Common myeloid progenitor, CD34-positive (primary cell): Measurements from ENCODE around the gene LRRC3.

ENCODE experiments used
- CTCF ChIA-PET: fragments of 350-600 bp; sonication (Branson Sonifier 250); formaldehyde crosslinking; loops from one replicate; lab custom pipeline; 2021; ENCODE audit warnings: antibody characterized with exemption; lab: Charles Lee
- POLR2A ChIA-PET: fragments of 350-600 bp; sonication (Branson Sonifier 250); formaldehyde crosslinking; loops from one replicate; lab custom pipeline; 2021; ENCODE audit warnings: antibody characterized with exemption; lab: Charles Lee
- DNase-seq, 3 donors: peaks; one replicate each; pipeline versions ENCODE4 v3.0.0 to v3.0.0-alpha.2; 2013
- H3K27ac ChIP-seq, 2 experiments: 1 replicate in 1 of 2; 2 replicates in 1 of 2; pipeline ENCODE4 v1.7.0; 2013; ENCODE audit warnings: inconsistent platforms in 2 of 2, low read length in 2 of 2, mild to moderate bottlenecking in 2 of 2, low read depth in 1 of 2, moderate library complexity in 1 of 2; ENCODE audit not compliant: severe bottlenecking in 2 of 2, insufficient read depth in 1 of 2, poor library complexity in 1 of 2
- H3K27me3 ChIP-seq, 5 experiments: replicated peaks in 2 of 5; 1 replicate in 3 of 5; 2 replicates in 2 of 5; pipeline versions ENCODE4 v1.6.1 to v1.7.0; 2013; ENCODE audit warnings: low read length in 4 of 5, mild to moderate bottlenecking in 2 of 5, moderate library complexity in 2 of 5, inconsistent platforms in 1 of 5; ENCODE audit not compliant: insufficient read depth in 5 of 5, control insufficient read depth in 4 of 5
- H3K36me3 ChIP-seq, 4 experiments: 1 replicate in 2 of 4; 2 replicates in 2 of 4; pipeline versions ENCODE4 v1.6.1 to v1.7.0; 2013; ENCODE audit warnings: low read length in 3 of 4, control low read depth in 1 of 4, mild to moderate bottlenecking in 1 of 4; ENCODE audit not compliant: control insufficient read depth in 4 of 4, insufficient read depth in 4 of 4
- H3K4me1 ChIP-seq, 4 experiments: 1 replicate in 3 of 4; 2 replicates in 1 of 4; pipeline versions ENCODE4 v1.6.1 to v1.7.1; 2013; ENCODE audit warnings: low read length in 3 of 4, mild to moderate bottlenecking in 3 of 4, control low read depth in 1 of 4, inconsistent platforms in 1 of 4, moderate library complexity in 1 of 4; ENCODE audit not compliant: control insufficient read depth in 4 of 4, insufficient read depth in 4 of 4; ENCODE audit errors: control extremely low read depth in 1 of 4
- H3K4me3 ChIP-seq, 7 experiments: 1 replicate in 4 of 7; 2 replicates in 3 of 7; pipeline versions ENCODE4 v1.5.1 to v1.7.0; 2013; ENCODE audit warnings: mild to moderate bottlenecking in 7 of 7, low read length in 6 of 7, moderate library complexity in 6 of 7, inconsistent platforms in 2 of 7, low read depth in 2 of 7, control low read depth in 1 of 7; ENCODE audit not compliant: insufficient read depth in 4 of 7, control insufficient read depth in 1 of 7; ENCODE audit errors: extremely low read depth in 1 of 7
- H3K9me3 ChIP-seq, 5 experiments: 1 replicate in 4 of 5; 2 replicates in 1 of 5; pipeline versions ENCODE4 v1.6.1 to v1.7.1; 2013; ENCODE audit warnings: low read length in 4 of 5, mild to moderate bottlenecking in 2 of 5, inconsistent platforms in 1 of 5, low read depth in 1 of 5, moderate library complexity in 1 of 5; ENCODE audit not compliant: control insufficient read depth in 4 of 5, insufficient read depth in 2 of 5; ENCODE audit errors: control extremely low read depth in 1 of 5
- WGBS: methylation state at CpG from one replicate; pipeline ENCODE4 v1.1.5; 2013; ENCODE audit not compliant: insufficient coverage; 5-methylcytosine and 5-hydroxymethylcytosine counted together

The LRRC3 gene

DNA sequence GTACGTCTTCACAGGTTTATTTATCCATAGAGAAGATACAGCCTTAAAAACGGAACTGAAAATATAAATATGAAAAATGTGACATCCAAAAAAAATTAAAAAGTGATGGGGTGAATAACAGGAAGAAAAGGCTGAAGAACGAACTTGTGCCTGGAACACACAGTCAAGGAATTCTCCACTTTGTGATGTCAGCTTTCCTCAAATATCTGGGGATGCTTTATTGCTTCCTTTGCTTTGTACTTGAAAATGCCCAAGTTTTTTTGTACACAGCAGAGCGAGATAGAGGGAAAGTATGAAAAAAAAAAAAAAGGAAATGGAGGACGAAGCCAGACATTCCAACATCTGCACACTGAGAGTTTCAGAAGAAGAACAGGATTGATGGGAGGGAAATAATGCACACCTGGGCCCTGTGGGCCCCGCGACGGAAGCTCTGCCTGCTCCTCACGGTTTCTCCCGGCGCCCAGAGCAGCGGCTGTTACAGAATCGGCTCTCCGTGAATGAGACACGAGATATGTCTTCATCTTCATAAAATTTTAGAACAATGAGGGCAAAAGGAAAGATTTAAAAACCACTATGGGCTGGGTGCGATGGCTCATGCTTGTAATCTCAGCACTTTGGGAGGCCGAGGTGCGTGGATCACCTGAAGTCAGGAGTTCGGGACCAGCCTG lies 10.0 kb upstream of the LRRC3 start:
- ChIA-PET POLR2A (no interaction called here), CTCF (interaction anchor here (1.2 kb wide), 1 partner anchor 12 kb away, joined by 3 read pairs; no protein-coding TSS in a partner anchor)
- no peaks in the 10 kb centered on the region for H3K4me1 ChIP-seq
- no peaks in the 10 kb centered on the region for H3K9me3 ChIP-seq
- H3K4me3 ChIP-seq, result no peak overlapping the region
- DNase-seq, result no peak
- no peaks in the 10 kb centered on the region for H3K36me3 ChIP-seq
- H3K27ac ChIP-seq, result no peak overlapping the region
- H3K27me3 ChIP-seq, result peaks cover 0 to 24% (median 4%) of the 10 kb centered on the region in 5 experiments
- WGBS, result 90% methylated on average over 13 of the region's 19 CpGs

DNA sequence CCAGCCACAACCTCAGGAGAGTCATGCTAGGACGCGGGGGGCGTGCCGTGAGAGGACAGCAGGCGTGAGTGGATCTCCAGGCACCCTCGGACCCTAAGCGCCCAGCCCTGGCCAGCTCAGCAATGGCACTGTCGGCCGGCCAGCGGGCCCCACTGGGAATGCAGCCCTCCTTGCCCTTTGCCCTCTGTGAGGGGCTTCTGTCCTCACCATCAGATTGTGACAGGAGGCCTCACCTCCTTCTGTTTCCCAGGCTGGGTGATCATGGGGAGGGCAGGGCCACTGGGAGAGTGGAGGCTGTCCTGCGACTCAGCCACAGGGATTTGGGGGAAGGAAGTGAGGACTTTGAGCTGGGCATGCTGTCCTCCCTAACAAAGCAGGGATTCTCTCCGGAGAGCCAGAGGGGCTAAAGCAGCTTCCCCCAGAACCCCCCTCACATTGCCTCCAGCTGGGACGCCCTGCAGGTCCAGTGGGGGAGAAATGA lies 6.6 kb upstream of the LRRC3 start:
- Histone ChIP-seq H3K27ac (no peak overlapping the region), H3K9me3 (peaks cover under 1 to 6% (median 2%) of the 10 kb centered on the region in 5 experiments), H3K4me1 (no peaks in the 10 kb centered on the region), H3K4me3 (no peak overlapping the region), H3K36me3 (no peaks in the 10 kb centered on the region), H3K27me3 (peaks cover 0 to 39% (median 11%) of the 10 kb centered on the region in 5 experiments)
- POLR2A ChIA-PET, result no interaction called here
- 82% methylated on average over 10 of the region's 13 CpGs for WGBS
- CTCF ChIA-PET, result no interaction called here
- no peak for DNase-seq

DNA sequence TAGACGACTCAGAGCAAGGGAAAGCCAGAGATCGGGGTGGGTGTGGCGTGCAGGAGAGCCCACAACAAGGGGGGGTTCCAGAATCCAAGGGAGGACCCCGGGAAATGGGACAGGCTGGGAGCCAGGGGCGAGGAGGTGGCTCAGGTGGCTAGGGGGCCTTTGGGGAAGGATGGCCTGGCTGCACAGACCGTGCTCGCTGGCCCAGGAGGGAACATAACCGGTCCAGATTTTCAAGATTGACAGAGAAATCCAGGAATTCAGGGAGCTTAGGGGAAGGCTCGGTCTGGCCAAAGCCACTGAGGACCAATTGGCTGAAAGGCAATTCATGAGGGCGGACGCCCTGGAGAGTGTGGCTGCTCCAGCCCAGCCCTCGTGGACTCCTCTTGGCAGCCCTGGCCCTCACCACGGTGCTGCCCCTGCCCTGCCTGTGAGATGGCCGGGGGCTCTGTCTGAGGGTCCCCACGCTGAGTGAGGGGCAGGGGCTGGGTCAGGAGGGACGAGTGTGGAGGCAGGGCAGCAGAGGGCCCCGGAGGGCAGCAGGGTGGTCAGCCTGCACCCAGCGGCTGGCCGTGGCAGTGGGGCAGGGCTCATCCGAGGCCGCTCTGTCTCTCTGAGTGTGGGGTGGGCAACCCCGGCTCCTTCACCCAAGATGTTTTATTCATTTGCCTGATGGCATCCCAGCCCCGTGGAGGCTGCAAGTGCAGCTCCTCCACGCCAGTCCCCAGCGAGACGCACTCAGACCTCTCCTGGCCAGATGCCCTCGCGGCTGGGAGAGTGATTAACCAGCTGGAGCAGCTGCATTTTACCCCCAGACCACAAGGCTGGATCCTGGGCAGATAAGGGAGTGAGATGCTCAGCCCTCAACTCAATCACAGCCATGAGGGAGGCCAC lies 5.6 kb upstream of the LRRC3 start:
- Histone ChIP-seq H3K27me3 (peaks cover 4 to 39% (median 9%) of the 10 kb centered on the region in 5 experiments), H3K9me3 (peaks cover 2 to 13% (median 7%) of the 10 kb centered on the region in 5 experiments), H3K27ac (no peak overlapping the region), H3K4me1 (peaks cover 0 to 2% (median under 1%) of the 10 kb centered on the region in 4 experiments), H3K36me3 (no peaks in the 10 kb centered on the region), H3K4me3 (no peak overlapping the region)
- CTCF ChIA-PET, result no interaction called here
- POLR2A ChIA-PET, result interaction anchor here (1.0 kb wide), 1 partner anchor 12 kb away, joined by 3 read pairs; no protein-coding TSS in a partner anchor
- WGBS, result 80% methylated on average over 28 of the region's 28 CpGs
- peak in 2 of 3 donors; percentile 28 to 41 for DNase-seq

DNA sequence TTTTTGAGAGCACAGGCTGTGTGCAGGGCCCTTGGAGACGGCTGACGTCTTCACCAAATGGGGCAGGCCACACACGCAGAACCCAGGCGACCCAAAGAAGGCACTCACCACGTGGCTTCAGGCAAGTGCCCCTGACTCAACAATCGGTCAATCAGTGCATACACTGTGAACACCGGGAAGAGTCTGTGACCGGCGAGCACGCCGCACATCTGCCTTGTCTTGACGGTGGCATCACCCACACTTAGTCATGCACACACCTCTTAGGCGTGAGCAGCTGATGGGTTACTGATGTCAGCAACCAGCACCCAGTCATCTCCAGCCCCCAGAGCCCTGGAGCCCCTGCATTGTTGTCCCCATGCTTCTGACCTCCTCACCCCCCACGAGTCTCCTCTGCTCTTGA lies 4.9 kb upstream of the LRRC3 start:
- H3K4me3 ChIP-seq, result no peak overlapping the region
- DNase-seq, result no peak
- peaks cover 2 to 13% (median 7%) of the 10 kb centered on the region in 5 experiments for H3K9me3 ChIP-seq
- ChIA-PET POLR2A (interaction anchor here (1.0 kb wide), 1 partner anchor 12 kb away, joined by 3 read pairs; no protein-coding TSS in a partner anchor), CTCF (no interaction called here)
- no peak overlapping the region for H3K27ac ChIP-seq
- WGBS, result 77% methylated on average over 14 of the region's 14 CpGs
- peaks cover 4 to 39% (median 9%) of the 10 kb centered on the region in 5 experiments for H3K27me3 ChIP-seq
- no peaks in the 10 kb centered on the region for H3K36me3 ChIP-seq
- peaks cover 0 to 6% (median 2%) of the 10 kb centered on the region in 4 experiments for H3K4me1 ChIP-seq

DNA sequence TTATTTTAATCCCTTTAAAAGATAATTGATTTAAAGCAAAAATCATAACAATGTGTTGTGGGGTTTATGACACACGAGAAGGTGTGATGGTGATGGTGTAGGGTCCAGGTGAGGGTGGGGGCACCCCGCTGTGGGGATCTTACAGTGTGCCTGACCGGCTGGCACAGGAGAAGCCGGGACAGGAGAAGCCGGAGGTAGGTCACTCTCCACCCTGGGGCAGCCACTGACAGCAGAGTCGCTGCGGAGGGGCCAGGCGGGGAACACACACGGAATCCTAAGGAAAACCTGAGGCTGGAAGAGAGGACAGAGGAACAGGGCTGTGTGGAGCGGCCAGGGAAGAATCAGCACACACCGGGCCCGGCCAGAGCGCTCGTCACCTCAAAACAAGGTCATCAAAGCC lies 4.3 kb upstream of the LRRC3 start:
- no peak overlapping the region for H3K4me3 ChIP-seq
- peaks cover 4 to 39% (median 9%) of the 10 kb centered on the region in 5 experiments for H3K27me3 ChIP-seq
- H3K27ac ChIP-seq, result no peak overlapping the region
- no peaks in the 10 kb centered on the region for H3K36me3 ChIP-seq
- peaks cover 2 to 13% (median 7%) of the 10 kb centered on the region in 5 experiments for H3K9me3 ChIP-seq
- DNase-seq, result no peak
- peaks cover 0 to 12% (median 5%) of the 10 kb centered on the region in 4 experiments for H3K4me1 ChIP-seq
- CTCF ChIA-PET, result no interaction called here
- WGBS, result 94% methylated on average over 13 of the region's 14 CpGs
- POLR2A ChIA-PET, result interaction anchor here (1.0 kb wide), 1 partner anchor 13 kb away, joined by 3 read pairs; no protein-coding TSS in a partner anchor

DNA sequence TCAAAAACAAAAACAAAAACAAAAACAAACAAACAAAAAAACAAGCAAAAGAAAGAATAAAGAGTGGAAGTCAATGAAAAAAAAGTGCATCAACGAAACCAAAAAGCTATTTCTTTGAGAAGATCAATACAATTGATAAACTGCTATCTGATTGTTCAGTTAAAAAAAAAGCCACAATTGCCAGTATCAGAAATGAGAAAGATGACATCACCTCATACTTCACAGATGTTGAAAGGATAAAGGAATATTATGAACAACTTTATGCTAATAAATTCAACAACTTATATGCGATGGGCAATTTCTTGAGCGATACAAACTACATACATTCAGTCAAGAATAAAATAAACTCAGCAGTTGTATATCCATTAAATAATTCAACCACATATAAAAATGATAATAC lies 2.2 kb upstream of the LRRC3 start:
- H3K9me3 ChIP-seq, result peaks cover 2 to 13% (median 7%) of the 10 kb centered on the region in 5 experiments
- DNase-seq, result no peak
- no peaks in the 10 kb centered on the region for H3K36me3 ChIP-seq
- ChIA-PET CTCF (no interaction called here), POLR2A (no interaction called here)
- no peak overlapping the region for H3K4me3 ChIP-seq
- no peak overlapping the region for H3K27ac ChIP-seq
- no CpG with 5 or more reads among the region's 3 CpGs for WGBS
- H3K27me3 ChIP-seq, result peaks cover 3 to 35% (median 7%) of the 10 kb centered on the region in 5 experiments
- H3K4me1 ChIP-seq, result peaks cover 0 to 14% (median 8%) of the 10 kb centered on the region in 4 experiments
